Testis (tissue), 3 donors: ENCODE results near the gene SUSD2. TPM values are rescaled to one million over a fixed set of nuclear protein-coding genes. Genes with fewer than 3 reads are reported as not detected.

ENCODE experiments used
- DNase-seq: peaks from one replicate; pipeline ENCODE4 v3.0.0-alpha.2; 2019
- H3K27ac ChIP-seq, 2 donors: fragments of 200-600 bp; sonication (generic); one replicate each; pipeline ENCODE4 v1.5.1; 2019
- H3K27me3 ChIP-seq: fragments of 200-600 bp; sonication (generic); one replicate; pipeline ENCODE4 v1.5.1; 2019
- H3K36me3 ChIP-seq: fragments of 200-600 bp; sonication (generic); one replicate; pipeline ENCODE4 v1.5.1; 2017; ENCODE audit warnings: low read depth; ENCODE audit errors: missing control alignments
- H3K4me1 ChIP-seq: fragments of 200-600 bp; sonication (generic); one replicate; pipeline ENCODE4 v1.5.1; 2019
- H3K4me3 ChIP-seq, 2 donors: fragments of 200-600 bp; sonication (generic); one replicate each; pipeline ENCODE4 v1.5.1; 2017 to 2019
- H3K9me3 ChIP-seq: fragments of 200-600 bp; sonication (generic); one replicate; pipeline ENCODE4 v1.5.1; 2017
- POLR2A ChIP-seq: fragments of 450-650 bp; IDR thresholded peaks from one replicate; pipeline ENCODE4 v1.6.1; 2017; ENCODE audit warnings: antibody characterized with exemption, mild to moderate bottlenecking, moderate library complexity
- WGBS, 2 donors: methylation state at CpG; one replicate each; pipeline ENCODE4 v1.1.5; 2018; 5-methylcytosine and 5-hydroxymethylcytosine counted together
- intact Hi-C: fragments of 100-400 bp; cut with DNase I; formaldehyde crosslinking; loops from one replicate; pipeline ENCODE4 v1.15.1; 2023; ENCODE audit warnings: low total_unique reads
- polyA plus RNA-seq: library from polyadenylated mRNA; stranded (reverse); fragments of 350-450 nt; fragmentation: Illumina TruSeq; extraction: RNeasy Lipid Tissue Mini Kit (QIAGEN cat#74804); gene quantifications from one replicate; pipeline ENCODE4 v1.2.3, GENCODE V29; 2014; ENCODE audit warnings: low read depth, low replicate concordance; ENCODE audit not compliant: insufficient read depth
- total RNA-seq, 2 donors: library from RNA; depleted of rRNA; stranded (reverse); fragments of >200 nt; gene quantifications; one replicate each; pipeline ENCODE4 v1.2.3, GENCODE V29; 2016
- TF ChIP-seq, protein P1 (sequence below), 3 experiments: fragments of 450-650 bp in 2 of 3; fragments of 200-600 bp in 1 of 3; sonication (generic) in 1 of 3; IDR thresholded peaks; one replicate each; pipeline ENCODE4 v1.5.1; 2016 to 2019; ENCODE audit warnings: antibody characterized with exemption in 3 of 3, mild to moderate bottlenecking in 2 of 3, moderate library complexity in 1 of 3

The SUSD2 gene
- total and polyA plus RNA-seq, 3 donors from 2014 or later: 5.3 to 11.9 (median 5.7) TPM

DNA sequence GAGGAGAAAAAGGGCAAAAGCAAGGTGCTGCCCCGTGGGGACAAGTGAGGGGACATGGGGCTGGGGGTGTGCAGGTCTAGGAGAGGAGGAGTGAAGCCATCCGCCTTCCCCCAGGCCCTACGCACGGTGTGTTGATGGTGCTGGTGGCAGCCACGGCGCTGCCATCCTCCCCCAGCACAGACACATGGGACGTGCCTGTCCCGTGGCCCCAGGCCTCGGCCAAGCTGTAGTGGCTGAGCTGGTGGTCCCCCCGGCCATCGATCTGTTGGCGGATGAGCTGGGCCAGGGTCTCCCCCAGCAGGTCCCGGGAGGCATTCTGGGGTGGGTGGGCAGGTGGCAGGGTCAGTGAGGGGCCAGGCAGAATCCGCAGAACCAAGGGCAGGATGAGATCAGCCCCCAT is 44.7 kb downstream of the SUSD2 start:
- H3K9me3 ChIP-seq: no peaks in the 10 kb centered on the region
- no peaks in the 10 kb centered on the region for H3K4me1 ChIP-seq
- H3K27me3 ChIP-seq: no peaks in the 10 kb centered on the region
- H3K36me3 ChIP-seq: no peaks in the 10 kb centered on the region
- no peak overlapping the region for H3K27ac ChIP-seq
- intact Hi-C loops: no loop called here
- no peak for DNase-seq
- H3K4me3 ChIP-seq: no peak overlapping the region
- no peak for TF ChIP-seq POLR2A
- TF ChIP-seq, protein P1, sequence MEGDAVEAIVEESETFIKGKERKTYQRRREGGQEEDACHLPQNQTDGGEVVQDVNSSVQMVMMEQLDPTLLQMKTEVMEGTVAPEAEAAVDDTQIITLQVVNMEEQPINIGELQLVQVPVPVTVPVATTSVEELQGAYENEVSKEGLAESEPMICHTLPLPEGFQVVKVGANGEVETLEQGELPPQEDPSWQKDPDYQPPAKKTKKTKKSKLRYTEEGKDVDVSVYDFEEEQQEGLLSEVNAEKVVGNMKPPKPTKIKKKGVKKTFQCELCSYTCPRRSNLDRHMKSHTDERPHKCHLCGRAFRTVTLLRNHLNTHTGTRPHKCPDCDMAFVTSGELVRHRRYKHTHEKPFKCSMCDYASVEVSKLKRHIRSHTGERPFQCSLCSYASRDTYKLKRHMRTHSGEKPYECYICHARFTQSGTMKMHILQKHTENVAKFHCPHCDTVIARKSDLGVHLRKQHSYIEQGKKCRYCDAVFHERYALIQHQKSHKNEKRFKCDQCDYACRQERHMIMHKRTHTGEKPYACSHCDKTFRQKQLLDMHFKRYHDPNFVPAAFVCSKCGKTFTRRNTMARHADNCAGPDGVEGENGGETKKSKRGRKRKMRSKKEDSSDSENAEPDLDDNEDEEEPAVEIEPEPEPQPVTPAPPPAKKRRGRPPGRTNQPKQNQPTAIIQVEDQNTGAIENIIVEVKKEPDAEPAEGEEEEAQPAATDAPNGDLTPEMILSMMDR (IDR thresholded peaks at IDR 0.05): no peak
- 87 to 93% methylated on average over 3 to 14 of the region's 14 CpGs for WGBS, 2 donors

DNA sequence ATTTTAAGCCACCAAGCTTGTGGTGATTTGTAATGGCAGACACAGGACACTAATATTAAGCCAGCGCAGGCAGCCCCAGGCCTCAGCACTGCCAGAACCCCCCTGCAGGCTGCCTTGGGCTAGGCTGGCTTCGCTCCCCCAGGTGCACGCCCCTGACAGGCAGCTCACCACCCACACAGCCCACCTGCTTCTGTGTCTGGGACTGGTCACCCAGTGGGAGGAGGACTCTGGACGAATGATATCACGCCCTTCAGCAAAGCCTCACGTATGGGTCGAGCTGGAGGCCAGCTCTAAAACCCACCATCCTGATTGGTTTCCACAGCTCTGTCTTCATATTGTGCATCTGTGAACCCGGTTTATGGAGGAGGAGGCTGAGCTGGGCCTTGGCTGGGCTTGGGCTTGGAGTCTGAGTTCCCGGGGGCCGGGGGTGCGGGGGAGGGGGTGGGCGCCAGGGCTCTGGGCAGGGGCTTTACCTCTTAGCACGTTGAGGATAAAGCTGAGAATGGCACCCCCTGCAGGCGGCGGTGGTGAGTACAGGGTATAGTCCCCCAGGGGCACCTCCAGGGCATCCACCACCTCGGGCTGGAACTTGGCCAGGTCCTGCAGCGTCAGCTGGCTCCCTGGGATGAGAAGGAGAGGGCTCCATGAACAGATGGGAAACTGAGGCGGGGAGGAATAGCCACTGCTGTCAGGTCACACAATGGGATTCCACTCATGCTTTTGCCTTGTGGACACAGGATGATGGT is 49.8 kb downstream of the SUSD2 start:
- TF ChIP-seq POLR2A: no peak
- TF ChIP-seq, protein P1 (IDR thresholded peaks at IDR 0.05): peak in 2 of 3 experiments; percentile 11 to 31

DNA sequence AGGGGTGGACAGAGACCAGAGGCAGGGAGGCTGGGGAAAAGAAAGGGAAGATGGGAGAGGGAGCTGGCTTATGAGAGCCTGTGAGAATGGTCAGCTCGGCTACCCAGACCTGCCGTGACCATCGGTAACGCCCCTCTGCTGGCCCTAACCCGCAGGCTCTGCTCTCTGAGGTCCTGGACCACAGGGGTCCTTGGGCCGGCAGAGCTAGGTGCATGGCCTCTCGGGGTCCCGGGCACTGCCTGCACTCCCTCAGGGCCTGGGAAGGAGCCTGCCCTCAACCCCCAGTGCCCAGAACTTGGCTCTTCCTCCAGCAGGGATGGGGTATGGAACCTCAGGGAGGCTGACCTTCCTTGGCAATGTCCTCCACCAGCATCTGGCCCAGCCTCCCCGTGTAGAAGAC is 50.4 kb downstream of the SUSD2 start:
- intact Hi-C loops: no loop called here
- no peak for TF ChIP-seq POLR2A
- TF ChIP-seq, protein P1 (IDR thresholded peaks at IDR 0.05): no peak
- Histone ChIP-seq H3K4me3 (no peak overlapping the region), H3K27ac (no peak overlapping the region), H3K4me1 (no peaks in the 10 kb centered on the region), H3K36me3 (no peaks in the 10 kb centered on the region), H3K9me3 (no peaks in the 10 kb centered on the region), H3K27me3 (no peaks in the 10 kb centered on the region)
- WGBS, 2 donors: 91% methylated on average over 9 of the region's 9 CpGs; no CpG with 5 or more reads in 1 of the 2 donors
- DNase-seq: no peak

More for the DNA sequence above, 49.8 kb downstream of the SUSD2 start:
- Histone ChIP-seq H3K27me3 (no peaks in the 10 kb centered on the region), H3K27ac (no peak overlapping the region), H3K4me3 (no peak overlapping the region), H3K9me3 (no peaks in the 10 kb centered on the region), H3K4me1 (no peaks in the 10 kb centered on the region), H3K36me3 (no peaks in the 10 kb centered on the region)
- intact Hi-C loops: no loop called here
- 60 to 71% methylated on average over 6 to 16 of the region's 18 CpGs for WGBS, 2 donors
- no peak for DNase-seq

DNA sequence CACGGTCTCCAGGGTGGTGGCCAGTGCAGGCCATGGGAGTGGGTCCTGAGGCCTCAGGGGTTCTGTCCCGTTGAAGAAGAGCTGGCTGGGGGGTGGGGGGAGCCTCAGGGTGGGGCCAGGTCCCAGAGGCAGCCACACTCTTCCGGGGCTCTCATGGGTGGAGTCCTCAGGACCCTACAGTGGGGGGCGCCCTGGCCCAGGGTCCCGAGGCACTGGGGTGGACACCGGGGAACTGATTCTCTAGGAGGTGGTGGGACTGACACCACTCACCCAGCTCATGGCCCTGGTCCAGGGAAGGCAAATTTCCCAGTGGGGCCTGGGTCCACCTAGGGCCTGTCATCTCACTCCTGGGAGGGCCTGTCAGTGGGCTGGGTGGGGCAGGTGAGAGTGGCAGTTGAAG is 50.8 kb downstream of the SUSD2 start:
- H3K4me3 ChIP-seq: no peak overlapping the region

More for the DNA sequence above, 50.8 kb downstream of the SUSD2 start:
- H3K27me3 ChIP-seq: no peaks in the 10 kb centered on the region
- intact Hi-C loops: no loop called here
- no peak for DNase-seq
- H3K9me3 ChIP-seq: no peaks in the 10 kb centered on the region
- no peak overlapping the region for H3K27ac ChIP-seq
- H3K4me1 ChIP-seq: no peaks in the 10 kb centered on the region
- WGBS, 2 donors: 97% methylated on average over 5 of the region's 6 CpGs; no CpG with 5 or more reads in 1 of the 2 donors
- no peaks in the 10 kb centered on the region for H3K36me3 ChIP-seq
- TF ChIP-seq POLR2A: no peak
- TF ChIP-seq, protein P1 (IDR thresholded peaks at IDR 0.05): no peak
